ENCODE measurements around the gene RNF141.

DNA sequence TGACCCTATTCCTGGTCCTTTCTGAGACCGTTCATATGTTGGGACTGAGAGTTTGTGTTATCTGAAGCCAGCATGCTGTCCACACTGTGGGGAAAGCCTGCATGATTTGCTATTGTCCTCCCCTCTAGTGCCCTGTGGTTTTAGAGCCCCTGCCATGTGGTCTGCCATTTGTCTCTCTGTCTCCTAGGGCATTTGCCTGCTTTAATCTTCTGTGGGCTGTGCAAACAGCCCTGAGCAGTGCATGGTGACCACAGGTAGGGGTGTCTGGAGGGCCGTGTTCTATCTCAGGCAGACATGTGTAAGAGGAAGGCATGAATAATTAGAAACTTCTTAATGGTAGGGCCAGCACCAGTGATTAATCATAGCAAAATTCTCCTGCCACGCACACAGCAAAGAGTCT is 62.9 kb downstream of the RNF141 start:
- TF ChIP-seq, protein P1, sequence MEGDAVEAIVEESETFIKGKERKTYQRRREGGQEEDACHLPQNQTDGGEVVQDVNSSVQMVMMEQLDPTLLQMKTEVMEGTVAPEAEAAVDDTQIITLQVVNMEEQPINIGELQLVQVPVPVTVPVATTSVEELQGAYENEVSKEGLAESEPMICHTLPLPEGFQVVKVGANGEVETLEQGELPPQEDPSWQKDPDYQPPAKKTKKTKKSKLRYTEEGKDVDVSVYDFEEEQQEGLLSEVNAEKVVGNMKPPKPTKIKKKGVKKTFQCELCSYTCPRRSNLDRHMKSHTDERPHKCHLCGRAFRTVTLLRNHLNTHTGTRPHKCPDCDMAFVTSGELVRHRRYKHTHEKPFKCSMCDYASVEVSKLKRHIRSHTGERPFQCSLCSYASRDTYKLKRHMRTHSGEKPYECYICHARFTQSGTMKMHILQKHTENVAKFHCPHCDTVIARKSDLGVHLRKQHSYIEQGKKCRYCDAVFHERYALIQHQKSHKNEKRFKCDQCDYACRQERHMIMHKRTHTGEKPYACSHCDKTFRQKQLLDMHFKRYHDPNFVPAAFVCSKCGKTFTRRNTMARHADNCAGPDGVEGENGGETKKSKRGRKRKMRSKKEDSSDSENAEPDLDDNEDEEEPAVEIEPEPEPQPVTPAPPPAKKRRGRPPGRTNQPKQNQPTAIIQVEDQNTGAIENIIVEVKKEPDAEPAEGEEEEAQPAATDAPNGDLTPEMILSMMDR (IDR thresholded peaks at IDR 0.05): no peak
- TF ChIP-seq POLR2A (IDR thresholded peaks at IDR 0.05) (no peak), POLR2AphosphoS5 (IDR thresholded peaks at IDR 0.05) (no peak)

Data from upper lobe of left lung (tissue), 4 donors.